ENCODE results near the gene ZCCHC14. TPM values are rescaled to one million over a fixed set of nuclear protein-coding genes. Genes with fewer than 3 reads are reported as not detected.
"Not testable (repeated sequence)": the region's sequence is repeated elsewhere in the genome, so short reads cannot be mapped to it uniquely, and the experiment has no call there.

Gene ZCCHC14
- polyA plus RNA-seq, 12 donors = 16.6 to 26.0 (median 18.0) TPM; not detected in 1

DNA sequence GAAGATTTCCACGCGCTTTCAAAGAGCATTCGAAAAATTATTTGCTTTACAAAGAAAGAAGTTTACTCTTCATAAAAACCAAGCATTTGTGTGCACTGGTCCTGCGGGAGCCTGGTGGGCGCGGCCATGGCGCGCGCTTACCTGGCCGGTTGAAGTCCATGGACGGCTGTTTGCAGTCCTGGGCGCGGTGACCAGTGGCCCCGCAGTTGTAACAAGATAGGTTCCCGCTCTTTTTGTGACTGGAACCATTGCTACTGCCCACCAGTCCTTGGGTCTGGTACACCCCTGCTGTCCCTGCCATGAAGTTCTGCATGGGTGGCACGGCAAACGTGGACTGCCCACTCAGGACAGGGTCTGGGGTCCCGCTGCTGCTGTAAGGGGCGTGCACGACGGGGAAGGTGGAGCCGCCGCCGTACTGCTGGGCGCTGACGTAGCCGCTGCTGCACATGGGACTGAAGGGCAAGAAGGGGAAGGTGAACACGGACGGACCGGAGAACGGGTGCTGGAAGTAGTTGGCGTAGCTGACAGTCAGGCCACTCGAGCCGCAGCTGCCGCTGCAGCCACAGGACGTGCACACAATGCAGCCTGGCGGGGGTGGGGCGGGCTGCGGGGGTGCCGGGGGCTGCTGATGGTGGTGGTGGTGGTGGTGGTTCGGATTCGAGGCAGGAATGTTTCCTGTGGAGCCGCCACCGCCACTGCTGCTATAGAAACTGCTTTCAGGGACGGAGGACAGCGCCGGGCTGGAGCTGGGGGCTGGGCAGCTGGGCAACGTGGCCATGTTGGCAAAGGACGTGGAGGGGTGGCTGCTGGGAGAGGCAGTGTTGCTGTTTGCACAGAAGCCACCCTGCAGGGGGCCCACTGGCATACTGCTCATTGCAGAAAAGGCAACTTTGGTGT is 81.2 kb downstream of the ZCCHC14 start:
- DNase-seq = no peak

DNA sequence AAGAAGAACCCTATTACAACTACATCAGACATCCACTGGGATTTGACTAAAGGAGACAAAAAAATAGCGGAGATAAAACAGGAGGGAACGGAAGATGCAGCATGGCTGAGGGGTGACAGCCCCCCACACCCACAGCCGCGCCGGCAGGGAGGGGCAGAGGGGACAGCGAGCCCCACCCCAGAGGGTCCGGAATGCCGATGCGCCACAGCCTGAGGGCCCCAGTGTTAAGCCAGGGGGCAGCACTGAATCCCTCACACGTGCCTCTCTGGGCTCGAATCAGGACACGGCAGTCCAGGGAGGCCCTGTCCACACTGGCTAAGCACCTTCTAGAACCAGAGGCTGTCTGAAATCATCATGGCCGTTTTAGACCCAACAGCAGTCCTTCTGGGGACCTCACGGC is 81.9 kb downstream of the ZCCHC14 start:
- no peak for DNase-seq

DNA sequence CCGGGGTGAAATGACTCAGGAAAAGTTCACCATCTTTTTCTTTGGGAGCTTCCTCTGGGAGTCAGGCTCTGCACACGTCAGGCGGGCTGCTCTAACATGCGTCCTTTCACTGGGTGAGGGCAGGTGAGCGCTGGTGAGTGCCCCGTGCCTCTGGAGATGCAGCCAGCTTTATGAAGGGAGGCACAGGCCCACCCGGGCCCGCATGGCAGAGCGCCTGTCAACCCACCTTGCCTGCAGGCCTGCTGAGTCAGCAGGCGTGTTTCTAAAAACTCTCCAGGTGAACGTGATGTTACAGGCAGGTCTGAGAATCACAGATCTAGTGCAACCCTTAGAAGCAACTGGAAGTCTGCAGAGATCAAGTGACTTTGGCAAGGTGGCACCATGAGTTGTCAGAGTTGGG is 82.3 kb downstream of the ZCCHC14 start:
- DNase-seq = no peak

DNA sequence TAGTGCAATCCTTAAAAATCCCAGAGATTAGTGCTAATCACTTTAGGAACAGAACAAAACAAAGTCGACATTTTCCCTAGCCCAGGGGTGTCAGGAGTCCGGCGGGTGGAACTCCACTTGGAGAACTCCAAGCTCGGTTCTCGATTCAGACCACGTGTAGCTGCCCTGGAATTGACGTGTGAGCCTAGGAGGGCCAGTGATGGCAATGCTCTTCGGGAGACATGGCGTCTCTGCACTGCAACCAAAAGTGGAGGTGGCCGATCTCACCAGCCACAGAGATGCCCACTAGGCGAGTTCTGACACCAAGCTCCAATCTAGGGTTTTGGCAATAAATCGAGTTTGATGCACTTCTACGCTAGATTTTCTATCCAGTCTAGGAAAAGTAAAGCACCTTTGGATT is 83.0 kb downstream of the ZCCHC14 start:
- no peak for DNase-seq

DNA sequence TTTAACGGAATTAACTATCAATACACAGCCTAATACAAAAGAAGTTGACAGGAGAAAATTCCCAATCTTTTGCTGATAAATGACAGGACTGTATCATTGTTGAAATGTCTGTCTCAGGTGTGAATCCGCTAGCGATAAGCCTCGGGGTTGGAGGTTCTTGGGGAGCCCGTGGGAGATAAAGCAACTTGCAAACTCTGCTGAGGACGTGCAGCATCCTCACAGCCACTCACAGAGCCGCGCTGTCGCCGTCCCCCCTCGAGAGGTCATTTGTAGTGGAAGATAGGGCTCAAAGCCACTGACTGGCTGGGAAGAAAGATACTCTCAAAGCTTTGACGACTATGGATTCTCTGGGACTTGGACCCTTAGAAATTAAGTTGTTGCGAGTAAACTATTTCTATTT is 83.7 kb downstream of the ZCCHC14 start:
- DNase-seq = no peak

DNA sequence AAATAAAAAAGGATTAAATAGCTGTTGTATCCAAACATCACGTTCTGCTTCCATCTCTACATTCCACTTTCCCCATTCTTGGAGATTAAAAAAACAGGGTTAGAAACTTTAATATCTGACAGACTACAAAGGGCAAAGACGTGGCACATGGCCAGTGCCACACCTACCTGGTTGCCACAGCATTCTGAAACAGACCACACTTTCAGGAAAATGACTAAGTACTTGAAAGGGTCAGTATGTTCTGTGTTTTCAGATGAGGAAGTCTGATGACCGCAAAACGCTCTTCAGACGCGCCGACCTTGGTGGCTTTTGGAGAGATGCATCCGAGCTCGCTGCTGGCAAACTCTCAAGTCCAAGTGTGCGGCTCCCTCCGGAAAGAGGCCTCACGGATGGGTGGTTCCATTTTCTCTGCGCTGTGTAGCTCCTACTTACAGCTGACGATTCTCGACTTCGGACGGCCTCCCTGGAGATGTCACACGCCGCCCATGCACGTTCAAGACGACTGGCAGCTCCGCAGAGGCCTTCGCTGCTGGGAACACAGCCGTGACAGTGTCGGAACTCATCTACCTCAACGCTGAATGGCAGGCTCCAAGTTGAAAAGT is 85.2 kb downstream of the ZCCHC14 start:
- peak; percentile 26 for DNase-seq

DNA sequence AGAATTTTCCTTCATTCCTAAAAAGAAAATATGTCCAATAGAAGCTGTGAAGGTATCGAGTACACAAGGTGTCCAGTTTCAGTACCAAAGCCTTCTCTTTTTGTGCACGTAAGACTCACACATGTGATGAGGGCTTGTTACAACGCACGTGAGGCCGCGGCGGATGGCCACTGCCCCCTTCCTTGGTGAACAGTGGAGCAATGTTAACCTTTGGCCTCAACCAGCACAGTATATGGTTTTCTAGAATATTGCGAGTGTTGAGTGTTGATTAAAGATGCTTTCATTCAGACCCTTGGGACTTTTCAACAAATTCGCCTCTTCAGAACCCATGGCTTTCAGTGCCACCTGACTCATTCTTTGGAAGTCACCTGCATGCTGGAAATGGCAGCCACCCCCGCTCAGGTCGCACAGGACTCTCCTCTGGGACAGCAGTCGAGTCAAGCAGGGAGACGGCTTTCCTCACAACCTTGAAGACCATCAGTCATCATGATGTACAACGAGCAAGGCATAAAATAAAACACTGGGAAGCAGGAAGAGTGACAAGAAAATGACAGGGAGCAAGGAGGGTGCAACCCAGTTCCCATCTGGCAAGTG is 86.2 kb downstream of the ZCCHC14 start:
- DNase-seq = no peak

DNA sequence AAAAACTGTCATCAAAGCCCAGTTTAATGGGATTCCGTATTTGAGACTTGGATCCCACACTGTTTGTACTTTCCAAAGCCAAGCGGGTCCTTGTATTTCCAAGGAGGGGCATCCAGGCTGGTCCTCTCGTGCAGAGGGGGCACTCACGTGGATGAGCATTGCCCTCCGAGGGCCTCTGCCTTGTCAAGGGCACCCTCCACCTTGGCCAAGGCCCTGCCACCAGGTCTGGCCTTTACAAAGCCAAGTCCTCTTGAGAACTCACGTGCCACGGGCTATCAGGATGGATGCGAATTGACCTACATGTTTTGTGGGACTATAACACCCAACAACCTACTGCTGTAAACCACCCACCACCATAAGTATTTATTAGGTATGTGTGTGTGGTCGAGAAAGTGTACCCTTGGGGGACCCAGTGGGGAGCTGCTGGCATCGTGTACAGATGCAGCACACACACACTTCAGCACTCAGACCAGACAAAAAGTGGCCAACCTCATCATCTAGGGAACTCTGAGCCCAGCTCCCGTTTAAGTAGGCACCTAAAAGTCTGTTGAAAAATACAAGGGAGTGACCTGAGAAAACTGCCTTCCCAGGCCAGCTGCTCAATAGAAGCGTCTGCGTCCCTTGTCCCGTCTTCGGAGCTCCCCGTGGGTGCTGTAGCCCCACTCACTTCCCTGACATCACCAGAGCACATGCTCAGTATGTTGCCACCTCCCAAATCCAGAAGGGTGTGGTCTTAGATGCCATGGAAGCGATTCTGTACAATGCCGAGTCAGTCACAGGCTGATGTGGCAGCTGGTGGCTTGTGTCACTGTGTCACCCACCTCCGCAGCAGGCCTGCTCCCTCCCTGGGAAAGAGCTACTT is 87.8 kb downstream of the ZCCHC14 start:
- DNase-seq = no peak

DNA sequence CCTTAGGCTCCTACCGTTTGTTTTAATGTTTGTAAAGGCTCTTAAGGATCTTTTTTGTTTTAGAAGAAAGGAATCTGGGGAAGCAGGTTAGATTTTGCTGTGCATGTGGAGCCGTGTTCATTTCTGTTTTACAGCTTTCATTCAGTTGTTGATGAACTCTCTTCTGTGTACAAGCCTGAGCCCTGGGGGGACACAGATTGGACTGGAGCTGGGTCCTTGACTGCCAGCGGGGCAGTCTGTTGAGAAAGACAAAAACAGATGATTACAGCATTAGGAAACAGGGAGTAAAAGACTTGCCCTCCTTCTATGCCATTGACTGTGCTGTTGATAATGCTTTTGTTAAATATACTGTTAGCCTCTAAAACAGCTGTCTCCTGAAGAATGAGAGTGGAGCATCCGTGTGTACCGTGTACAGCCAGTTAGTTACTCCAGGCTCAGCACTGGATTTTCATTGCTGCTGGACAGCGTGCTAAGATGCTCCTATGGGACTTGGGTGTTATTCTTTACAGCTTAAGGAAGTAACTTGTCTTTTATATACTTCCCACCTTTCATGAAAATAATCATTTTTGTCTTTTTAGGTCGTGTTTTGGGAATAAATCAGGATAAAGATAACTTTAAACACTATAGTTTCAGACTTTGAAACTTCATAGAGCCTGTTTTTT is 97.5 kb downstream of the ZCCHC14 start:
- DNase-seq = no peak

DNA sequence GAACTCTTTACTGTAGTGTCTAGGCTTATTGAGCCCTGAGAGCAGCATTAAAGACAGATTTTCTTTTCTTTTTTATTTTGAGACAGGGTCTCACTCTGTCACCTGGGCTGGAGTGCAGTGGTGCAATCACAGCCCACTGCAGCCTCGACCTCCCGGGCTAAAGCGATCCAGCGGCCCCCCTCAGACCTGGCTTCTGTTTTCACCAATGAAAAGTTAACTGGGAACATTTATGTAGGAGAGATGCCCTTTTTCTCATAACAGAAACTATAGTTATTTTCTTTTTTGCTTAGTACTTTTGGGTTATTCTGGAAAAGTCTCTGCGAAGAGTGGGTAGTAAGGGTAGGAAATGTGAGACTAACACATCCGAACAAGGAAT is 99.2 kb downstream of the ZCCHC14 start:
- DNase-seq = no peak

DNA sequence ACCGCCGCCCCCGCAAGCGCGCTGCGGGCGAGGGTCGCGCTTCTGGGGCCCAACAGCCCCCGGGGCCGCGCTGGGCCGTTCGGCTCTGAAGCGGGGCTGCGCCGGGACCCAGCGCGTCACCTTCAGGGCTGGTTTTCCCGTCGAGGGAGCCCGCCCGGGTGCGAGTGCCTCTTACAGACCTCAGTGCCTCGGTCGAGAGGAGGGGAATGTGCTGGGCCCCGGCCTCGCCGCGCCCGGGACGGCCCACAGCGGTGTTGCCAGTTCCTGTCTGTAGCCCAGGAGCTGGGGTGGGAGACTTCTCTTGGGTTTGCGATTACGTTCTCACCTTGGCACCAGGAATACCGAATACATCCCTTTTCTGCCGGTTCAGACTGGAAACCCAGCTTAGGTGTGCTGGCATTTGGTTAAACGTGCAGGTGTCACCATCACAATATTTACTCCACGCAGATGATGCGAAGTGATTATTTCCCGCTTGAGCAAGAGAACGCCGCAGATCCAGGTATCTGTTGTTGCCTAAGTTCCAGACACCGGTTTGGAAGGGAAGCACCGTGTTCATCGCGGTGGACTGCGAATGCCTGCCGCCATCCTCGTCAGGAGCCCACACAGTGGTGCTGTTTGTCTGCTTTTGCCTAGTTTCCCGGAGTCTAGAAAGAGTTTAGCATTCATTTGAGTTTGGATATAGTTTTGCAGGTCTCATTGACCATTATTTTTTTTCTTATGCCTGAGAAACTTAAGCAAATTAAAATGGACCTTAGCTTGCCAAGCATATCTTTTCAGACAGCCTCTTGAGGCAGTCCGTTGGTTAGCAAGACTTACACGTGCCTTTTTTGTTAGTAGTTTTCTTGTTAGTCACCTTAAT is 99.8 kb downstream of the ZCCHC14 start:
- DNase-seq = peak; percentile 47

DNA sequence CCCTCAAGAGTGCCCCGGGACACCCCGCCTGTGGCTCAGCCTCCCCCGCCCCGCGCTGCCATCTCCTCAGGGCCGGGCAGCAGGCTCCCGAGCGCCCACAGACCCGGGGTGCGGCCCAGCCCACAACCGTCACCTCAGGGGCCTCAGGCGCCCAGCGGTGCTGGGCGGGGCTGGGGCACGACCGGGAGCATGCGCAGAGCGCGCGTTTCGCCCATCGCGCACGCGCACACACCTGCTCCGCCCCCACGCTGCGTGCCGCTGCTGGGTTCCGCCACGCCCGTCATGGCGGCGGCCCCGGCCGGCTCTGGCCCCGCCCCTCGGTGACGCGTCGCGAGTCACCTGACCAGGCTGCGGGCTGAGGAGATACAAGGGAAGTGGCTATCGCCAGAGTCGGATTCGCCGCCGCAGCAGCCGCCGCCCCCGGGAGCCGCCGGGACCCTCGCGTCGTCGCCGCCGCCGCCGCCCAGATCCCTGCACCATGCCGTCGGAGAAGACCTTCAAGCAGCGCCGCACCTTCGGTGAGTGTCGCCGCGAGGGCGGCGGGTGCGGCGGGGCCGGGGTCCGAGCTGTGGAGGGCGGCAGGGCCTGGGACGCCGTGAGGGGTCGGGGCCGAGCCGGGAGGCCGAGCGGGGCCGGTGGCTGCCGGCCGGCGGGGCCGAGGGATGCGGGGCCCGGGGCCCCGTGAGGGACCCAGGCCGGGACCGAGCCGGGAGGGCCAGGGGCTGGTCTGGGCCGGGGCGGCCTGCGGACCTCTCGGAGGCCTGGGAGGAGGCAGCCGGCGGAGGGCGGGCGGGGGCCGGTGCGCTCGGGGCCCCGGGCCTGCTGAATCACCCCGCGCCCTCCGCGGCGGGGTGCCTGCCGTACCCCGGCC is 100.6 kb downstream of the ZCCHC14 start, which contains the start of gene MAP1LC3B:
Gene MAP1LC3B (plus strand): TSS at position 387 of the 871 bp plus-strand sequence. CDS start 92 bp downstream, at position 479.
- peak; percentile 97 for DNase-seq

DNA sequence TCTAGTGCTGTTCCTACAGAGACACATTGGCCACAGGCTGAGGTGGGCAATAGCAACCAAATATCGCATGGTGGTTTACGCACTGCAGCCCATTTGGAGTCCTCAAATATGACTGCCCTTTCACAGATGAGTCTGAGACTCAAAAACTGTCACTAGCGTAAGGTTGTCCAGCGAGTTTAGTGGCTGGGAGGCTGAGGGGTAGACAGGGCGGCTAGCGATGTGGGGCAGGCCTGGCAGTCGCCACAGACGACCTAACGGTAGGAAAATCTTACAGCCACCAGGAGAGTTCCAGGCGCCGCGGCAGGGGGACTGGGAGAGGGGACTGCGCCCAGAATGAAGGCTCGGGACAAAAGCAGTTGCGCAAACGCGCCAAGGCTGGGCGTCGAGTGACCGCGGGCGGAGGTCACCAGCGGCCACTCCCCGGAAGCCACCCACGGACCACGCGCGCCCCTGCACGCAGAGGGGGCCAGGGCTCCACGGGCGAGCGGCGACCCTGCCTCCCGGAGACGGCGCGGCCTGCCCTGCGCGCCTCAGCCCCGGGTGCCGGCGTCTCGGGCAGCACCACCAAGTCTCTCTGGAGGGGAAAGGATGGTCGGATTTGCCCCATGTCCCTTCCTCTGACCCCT is 101.4 kb downstream of the ZCCHC14 start:
- DNase-seq = peak; percentile 51

DNA sequence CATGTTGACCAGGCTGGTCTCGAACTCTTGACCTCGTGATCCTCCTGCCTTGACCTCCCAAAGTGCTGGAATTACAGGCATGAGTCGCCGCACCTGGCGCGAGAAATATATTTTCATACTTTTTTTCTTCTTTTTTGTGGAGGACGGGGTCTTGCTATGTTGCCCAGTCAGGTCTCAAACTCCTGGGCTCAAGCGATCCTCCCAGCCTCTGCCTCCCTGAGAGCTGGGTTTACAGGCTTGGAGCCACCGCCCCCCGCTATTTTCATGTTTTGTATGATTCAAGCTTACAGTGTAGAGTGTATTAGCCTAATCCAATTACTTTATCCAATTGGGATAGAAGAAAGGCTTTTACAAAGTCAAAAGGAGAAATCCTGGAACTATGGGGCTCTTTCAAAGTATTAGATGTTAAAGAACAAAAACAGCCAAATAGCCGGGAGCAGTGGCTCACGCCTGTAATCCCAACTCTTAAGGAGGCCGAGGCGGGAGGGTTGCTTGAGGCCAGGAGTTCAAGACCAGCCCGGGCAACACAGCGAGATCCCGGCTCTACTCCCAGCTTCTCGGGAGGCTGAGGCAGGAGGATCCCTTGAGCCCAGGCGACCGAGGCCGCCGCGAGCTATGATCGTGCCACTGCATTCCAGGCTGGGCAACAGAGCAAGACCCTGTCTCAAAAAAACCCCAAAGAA is 102.0 kb downstream of the ZCCHC14 start:
- DNase-seq = no peak

DNA sequence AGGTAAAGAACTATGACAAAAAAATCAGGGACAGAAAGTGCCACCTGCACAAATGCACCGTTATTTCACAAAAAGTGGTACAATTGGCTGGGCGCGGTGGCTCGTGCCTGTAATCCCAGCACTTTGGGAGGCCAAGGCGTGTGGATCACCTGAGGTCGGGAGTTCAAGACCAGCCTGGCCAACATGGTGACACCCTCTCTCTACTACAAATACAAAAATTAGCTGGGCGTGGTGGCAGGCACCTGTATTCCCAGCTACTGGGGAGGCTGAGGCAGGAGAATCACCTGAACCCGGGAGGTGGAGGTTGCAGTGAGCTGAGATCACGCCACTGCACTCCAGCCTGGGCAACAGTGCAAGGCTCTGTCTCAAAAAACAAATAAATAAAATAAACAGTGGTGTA is 102.9 kb downstream of the ZCCHC14 start:
- DNase-seq = not testable (repeated sequence)

DNA sequence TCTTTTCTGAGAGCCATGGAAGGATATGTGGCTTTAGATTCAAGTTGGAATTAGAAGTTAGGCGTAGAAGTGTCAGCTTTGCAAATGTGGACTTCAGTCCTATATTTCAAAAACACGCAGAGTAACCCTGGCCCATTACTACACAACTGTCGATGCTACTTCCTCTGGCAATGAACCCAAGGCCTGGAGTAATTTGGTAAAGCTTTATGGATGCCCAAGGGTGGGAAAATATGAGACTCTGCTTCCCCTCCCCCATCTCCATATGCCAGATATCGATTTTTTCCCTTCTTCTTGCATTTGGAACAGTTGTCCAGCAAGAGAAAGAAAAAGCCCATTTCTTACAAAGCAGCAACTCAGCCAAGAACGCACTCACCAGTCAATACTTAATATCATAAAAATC is 103.6 kb downstream of the ZCCHC14 start:
- DNase-seq = no peak

DNA sequence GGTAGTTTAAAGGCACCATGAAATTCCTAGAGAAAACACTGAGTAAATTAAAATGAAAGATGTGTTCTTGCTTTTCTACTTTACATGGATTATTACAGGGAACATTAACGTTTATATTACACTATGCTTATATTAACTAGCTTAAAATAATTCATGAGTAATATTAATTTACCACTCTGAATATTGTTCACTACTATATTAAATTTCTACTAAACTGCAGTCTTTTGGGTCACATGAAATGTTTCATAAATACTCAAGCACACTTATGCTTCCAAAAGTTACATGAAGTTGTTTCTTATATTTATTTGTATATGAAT is 104.0 kb downstream of the ZCCHC14 start:
- no peak for DNase-seq
